Measurements from ENCODE around the gene TPRKB.
"Not testable (repeated sequence)": the region's sequence is repeated elsewhere in the genome, so short reads cannot be mapped to it uniquely, and the experiment has no call there.

Gene TPRKB

GRCh38 chr2:73759285-73759764 lies 22.2 kb upstream of the TPRKB start:
- no peak for TF ChIP-seq CTCF (IDR thresholded peaks at IDR 0.05; ENCODE audit: extremely low read depth, missing control alignments)
- DNase-seq (ENCODE audit: low spot score) = no peak

- not testable (repeated sequence) for DNase-seq (ENCODE audit: low spot score)
These were observed 17.2 kb upstream of the TPRKB start for GRCh38 chr2:73754332-73754731.

GRCh38 chr2:73749314-73749713 lies 12.2 kb upstream of the TPRKB start:
- no peak for TF ChIP-seq CTCF (IDR thresholded peaks at IDR 0.05; ENCODE audit: extremely low read depth, missing control alignments)
- DNase-seq (ENCODE audit: low spot score) = no peak

- no peak for DNase-seq (ENCODE audit: low spot score)
- TF ChIP-seq CTCF (IDR thresholded peaks at IDR 0.05; ENCODE audit: extremely low read depth, missing control alignments) = no peak
These were observed 9.7 kb upstream of the TPRKB start for GRCh38 chr2:73746877-73747208.

GRCh38 chr2:73746015-73746876 lies 9.1 kb upstream of the TPRKB start:
- no peak for DNase-seq (ENCODE audit: low spot score)
- TF ChIP-seq CTCF (IDR thresholded peaks at IDR 0.05; ENCODE audit: extremely low read depth, missing control alignments) = no peak

GRCh38 chr2:73740767-73741166 lies 3.6 kb upstream of the TPRKB start:
- no peak for TF ChIP-seq CTCF (IDR thresholded peaks at IDR 0.05; ENCODE audit: extremely low read depth, missing control alignments)
- no peak for DNase-seq (ENCODE audit: low spot score)

GRCh38 chr2:73739101-73739500 lies 2.0 kb upstream of the TPRKB start:
- no peak for DNase-seq (ENCODE audit: low spot score)
- no peak for TF ChIP-seq CTCF (IDR thresholded peaks at IDR 0.05; ENCODE audit: extremely low read depth, missing control alignments)

- no peak for DNase-seq (ENCODE audit: low spot score)
- no peak for TF ChIP-seq CTCF (IDR thresholded peaks at IDR 0.05; ENCODE audit: extremely low read depth, missing control alignments)
These were observed 767 bp downstream of the TPRKB start for GRCh38 chr2:73736378-73736777.
